K562 (cell line): ENCODE data around the gene SP6. TPM values are rescaled to one million over a fixed set of nuclear protein-coding genes. Genes with fewer than 3 reads are reported as not detected.

Experiments used
- JUN ChIP-seq, 2 experiments: sonication (generic) in 1 of 2; formaldehyde crosslinking in 1 of 2; IDR thresholded peaks; 2 replicates each; pipeline versions ENCODE4 v1.6.1 to v1.8.0; 2012 to 2022; ENCODE audit warnings: borderline replicate concordance in 2 of 2, mild to moderate bottlenecking in 2 of 2, improper control_type of control experiment in 1 of 2, low read depth in 1 of 2, low read length in 1 of 2, missing genetic modification reagents in 1 of 2
- SIX5 ChIP-seq, 2 experiments: IDR thresholded peaks; 2 replicates each; pipeline ENCODE4 v1.6.1; 2011; ENCODE audit warnings: low read length in 2 of 2, borderline replicate concordance in 1 of 2, low read depth in 1 of 2, mild to moderate bottlenecking in 1 of 2, moderate library complexity in 1 of 2; ENCODE audit not compliant: insufficient read depth in 1 of 2
- polyA plus RNA-seq, 8 experiments: library from polyadenylated mRNA; depleted of rRNA in 4 of 8; stranded (reverse) in 5 of 8; unstranded in 3 of 8; fragments of >200 nt; fragmentation: Nextera tagmentation in 2 of 8; fragmentation: Illumina TruSeq in 1 of 8; extraction: Ambion mirVana in 2 of 8; extraction: Trizol in 1 of 8; gene quantifications; 2 replicates each; pipeline versions ENCODE4 v1.2.1 to v1.2.3, GENCODE V29; 2011 to 2014; ENCODE audit warnings: inconsistent platforms in 1 of 8, missing spikeins in 1 of 8
- total RNA-seq, 7 experiments: library from RNA; depleted of rRNA in 6 of 7; stranded (reverse); fragments of >200 nt in 6 of 7; fragmentation: Illumina TruSeq in 2 of 7; extraction: Trizol in 2 of 7; gene quantifications; 2 replicates each; pipeline versions ENCODE4 v1.2.1 to v1.2.3, GENCODE V29; 2011 to 2021; ENCODE audit warnings: low replicate concordance in 1 of 7
- TF ChIP-seq, protein P1 (sequence below): fragments of 450-650 bp; formaldehyde crosslinking; conservative IDR thresholded peaks from 2 replicates; pipeline ENCODE4 v1.4.0; 2022; ENCODE audit warnings: mild to moderate bottlenecking, missing genetic modification characterization
- TF ChIP-seq, protein P2 (sequence below): fragments of 450-650 bp; IDR thresholded peaks from 2 replicates; pipeline ENCODE4 v1.6.1; 2018; ENCODE audit not compliant: partially characterized antibody
- TF ChIP-seq, protein P3 (sequence below): fragments of 450-650 bp; IDR thresholded peaks from 2 replicates; pipeline ENCODE4 v1.6.1; 2017; ENCODE audit warnings: antibody characterized with exemption, mild to moderate bottlenecking

SP6 gene
- total and polyA plus RNA-seq, 9 of the 15 experiments (the other 6 are each of a cell fraction or from before 2014, with no cell fraction given): 0.11 to 7.9 (median 2.2) TPM

DNA sequence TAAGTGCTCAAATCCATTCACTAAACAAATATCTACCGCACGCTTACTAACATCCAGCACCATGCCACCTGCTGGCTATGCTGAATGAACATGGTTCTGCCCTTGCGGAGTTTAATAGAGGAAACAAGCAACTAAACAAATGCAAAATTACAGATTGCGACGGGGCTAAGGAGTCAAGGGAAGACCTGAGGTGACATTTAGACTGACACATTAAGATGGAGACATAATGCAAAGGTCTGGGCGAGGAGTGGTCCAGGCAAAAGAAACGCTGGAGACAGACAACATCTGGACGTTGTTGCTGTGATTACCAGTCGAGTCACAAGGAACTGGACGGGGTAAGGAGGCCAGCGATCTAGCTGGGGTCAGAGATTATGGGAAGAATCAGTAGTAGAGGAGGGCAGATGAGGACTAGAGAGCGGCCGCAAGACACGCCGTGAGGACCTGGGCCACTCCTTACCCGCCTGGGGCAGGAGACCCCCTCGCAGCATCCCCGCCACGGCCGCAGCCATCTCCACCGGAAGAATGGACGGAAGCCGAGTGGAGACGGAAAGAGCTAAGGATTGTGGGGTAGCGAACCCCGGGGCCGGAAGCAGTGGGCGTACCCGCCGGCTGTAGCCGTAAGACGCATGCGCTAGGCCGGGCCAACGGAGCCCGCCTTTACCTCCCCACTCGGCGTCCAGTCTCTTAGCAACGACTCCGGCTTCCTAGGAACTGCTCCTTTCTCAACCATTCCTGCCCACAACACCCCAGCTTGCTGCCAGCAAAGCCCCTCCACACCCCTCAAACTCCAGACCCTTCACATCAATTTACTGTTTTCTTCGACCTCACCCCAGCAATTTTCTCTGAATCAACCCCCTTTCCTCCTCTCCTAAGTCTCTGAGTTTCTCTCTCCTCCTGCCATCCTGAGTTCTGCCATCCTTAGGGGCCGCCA, 19.7 kb downstream of the SP6 start, which contains the start of the genes LRRC46 and MRPL10 (continued):
- TF ChIP-seq, protein P1, sequence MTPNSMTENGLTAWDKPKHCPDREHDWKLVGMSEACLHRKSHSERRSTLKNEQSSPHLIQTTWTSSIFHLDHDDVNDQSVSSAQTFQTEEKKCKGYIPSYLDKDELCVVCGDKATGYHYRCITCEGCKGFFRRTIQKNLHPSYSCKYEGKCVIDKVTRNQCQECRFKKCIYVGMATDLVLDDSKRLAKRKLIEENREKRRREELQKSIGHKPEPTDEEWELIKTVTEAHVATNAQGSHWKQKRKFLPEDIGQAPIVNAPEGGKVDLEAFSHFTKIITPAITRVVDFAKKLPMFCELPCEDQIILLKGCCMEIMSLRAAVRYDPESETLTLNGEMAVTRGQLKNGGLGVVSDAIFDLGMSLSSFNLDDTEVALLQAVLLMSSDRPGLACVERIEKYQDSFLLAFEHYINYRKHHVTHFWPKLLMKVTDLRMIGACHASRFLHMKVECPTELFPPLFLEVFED (CRISPR knock-in tag): 0 out of 2 replicates have a peak, but pooled peaks have one; percentile 18
- TF ChIP-seq JUN (IDR thresholded peaks at IDR 0.05; ENCODE audit: borderline replicate concordance, low read depth, low read length) (peak; percentile 43; the same call in 1 of the 2 replicates), JUN (CRISPR knock-in tag; IDR thresholded peaks at IDR 0.05; ENCODE audit: borderline replicate concordance) (no peak), SIX5 (IDR thresholded peaks at IDR 0.05; ENCODE audit: borderline replicate concordance in 1 of 2, insufficient read depth in 1 of 2, low read depth in 1 of 2, low read length in 2 of 2) (peak in 1 of 2 experiments; percentile 38; a peak in 3 of 4 replicates)
- TF ChIP-seq, protein P2, sequence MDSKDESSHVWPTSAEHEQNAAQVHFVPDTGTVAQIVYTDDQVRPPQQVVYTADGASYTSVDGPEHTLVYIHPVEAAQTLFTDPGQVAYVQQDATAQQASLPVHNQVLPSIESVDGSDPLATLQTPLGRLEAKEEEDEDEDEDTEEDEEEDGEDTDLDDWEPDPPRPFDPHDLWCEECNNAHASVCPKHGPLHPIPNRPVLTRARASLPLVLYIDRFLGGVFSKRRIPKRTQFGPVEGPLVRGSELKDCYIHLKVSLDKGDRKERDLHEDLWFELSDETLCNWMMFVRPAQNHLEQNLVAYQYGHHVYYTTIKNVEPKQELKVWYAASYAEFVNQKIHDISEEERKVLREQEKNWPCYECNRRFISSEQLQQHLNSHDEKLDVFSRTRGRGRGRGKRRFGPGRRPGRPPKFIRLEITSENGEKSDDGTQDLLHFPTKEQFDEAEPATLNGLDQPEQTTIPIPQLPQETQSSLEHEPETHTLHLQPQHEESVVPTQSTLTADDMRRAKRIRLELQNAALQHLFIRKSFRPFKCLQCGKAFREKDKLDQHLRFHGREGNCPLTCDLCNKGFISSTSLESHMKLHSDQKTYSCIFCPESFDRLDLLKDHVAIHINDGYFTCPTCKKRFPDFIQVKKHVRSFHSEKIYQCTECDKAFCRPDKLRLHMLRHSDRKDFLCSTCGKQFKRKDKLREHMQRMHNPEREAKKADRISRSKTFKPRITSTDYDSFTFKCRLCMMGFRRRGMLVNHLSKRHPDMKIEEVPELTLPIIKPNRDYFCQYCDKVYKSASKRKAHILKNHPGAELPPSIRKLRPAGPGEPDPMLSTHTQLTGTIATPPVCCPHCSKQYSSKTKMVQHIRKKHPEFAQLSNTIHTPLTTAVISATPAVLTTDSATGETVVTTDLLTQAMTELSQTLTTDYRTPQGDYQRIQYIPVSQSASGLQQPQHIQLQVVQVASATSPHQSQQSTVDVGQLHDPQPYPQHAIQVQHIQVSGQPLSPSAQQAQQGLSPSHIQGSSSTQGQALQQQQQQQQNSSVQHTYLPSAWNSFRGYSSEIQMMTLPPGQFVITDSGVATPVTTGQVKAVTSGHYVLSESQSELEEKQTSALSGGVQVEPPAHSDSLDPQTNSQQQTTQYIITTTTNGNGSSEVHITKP: peak; percentile 29
- TF ChIP-seq, protein P3, sequence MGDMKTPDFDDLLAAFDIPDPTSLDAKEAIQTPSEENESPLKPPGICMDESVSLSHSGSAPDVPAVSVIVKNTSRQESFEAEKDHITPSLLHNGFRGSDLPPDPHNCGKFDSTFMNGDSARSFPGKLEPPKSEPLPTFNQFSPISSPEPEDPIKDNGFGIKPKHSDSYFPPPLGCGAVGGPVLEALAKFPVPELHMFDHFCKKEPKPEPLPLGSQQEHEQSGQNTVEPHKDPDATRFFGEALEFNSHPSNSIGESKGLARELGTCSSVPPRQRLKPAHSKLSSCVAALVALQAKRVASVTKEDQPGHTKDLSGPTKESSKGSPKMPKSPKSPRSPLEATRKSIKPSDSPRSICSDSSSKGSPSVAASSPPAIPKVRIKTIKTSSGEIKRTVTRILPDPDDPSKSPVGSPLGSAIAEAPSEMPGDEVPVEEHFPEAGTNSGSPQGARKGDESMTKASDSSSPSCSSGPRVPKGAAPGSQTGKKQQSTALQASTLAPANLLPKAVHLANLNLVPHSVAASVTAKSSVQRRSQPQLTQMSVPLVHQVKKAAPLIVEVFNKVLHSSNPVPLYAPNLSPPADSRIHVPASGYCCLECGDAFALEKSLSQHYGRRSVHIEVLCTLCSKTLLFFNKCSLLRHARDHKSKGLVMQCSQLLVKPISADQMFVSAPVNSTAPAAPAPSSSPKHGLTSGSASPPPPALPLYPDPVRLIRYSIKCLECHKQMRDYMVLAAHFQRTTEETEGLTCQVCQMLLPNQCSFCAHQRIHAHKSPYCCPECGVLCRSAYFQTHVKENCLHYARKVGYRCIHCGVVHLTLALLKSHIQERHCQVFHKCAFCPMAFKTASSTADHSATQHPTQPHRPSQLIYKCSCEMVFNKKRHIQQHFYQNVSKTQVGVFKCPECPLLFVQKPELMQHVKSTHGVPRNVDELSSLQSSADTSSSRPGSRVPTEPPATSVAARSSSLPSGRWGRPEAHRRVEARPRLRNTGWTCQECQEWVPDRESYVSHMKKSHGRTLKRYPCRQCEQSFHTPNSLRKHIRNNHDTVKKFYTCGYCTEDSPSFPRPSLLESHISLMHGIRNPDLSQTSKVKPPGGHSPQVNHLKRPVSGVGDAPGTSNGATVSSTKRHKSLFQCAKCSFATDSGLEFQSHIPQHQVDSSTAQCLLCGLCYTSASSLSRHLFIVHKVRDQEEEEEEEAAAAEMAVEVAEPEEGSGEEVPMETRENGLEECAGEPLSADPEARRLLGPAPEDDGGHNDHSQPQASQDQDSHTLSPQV: 0 out of 2 replicates have a peak, but pooled peaks have one; percentile 10
